ENCODE measurements around the gene HMGXB4.

HMGXB4 gene

DNA sequence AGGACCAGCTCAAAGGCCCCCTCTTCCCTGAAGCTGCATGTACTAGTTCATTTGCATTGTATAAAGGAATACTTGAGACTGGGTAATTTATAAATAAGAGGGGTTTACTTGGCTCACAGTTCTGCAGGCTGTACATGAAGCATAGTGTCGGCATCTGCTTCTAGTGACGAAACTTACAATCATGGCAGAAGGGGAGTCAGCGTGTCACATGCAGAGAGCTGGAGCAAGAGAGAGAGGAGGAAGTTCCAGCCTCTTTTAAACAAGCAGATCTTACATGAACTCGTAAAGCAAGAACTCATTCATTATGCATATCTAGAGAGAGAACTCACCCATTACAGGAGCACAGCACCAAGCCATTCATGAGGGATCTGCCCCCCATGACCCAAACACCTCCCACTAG is 7.1 kb upstream of the HMGXB4 start:
- Histone ChIP-seq H3K4me3 (ENCODE audit: insufficient read depth, low read length, poor library complexity, severe bottlenecking) (no peak overlapping the region), H3K9ac (ENCODE audit: low read length) (no peak overlapping the region), H3K27ac (ENCODE audit: low read depth, low read length) (no peak overlapping the region), H4K20me1 (ENCODE audit: low read depth, low read length) (no peaks in the 10 kb centered on the region), H3K79me2 (ENCODE audit: insufficient read depth, low read length) (no peaks in the 10 kb centered on the region), H3K27me3 (ENCODE audit: low read length) (no peaks in the 10 kb centered on the region), H3K9me2 (replicated peaks; ENCODE audit: insufficient read depth, low read length) (no peaks in the 10 kb centered on the region), H3F3A (ENCODE audit: insufficient read depth) (no peaks in the 10 kb centered on the region), H3K4me2 (ENCODE audit: low read depth, low read length, poor library complexity, severe bottlenecking) (no peak overlapping the region), H3K9me3 (ENCODE audit: insufficient read depth, low read length) (no peaks in the 10 kb centered on the region), H2AFZ (ENCODE audit: low read depth, low read length, severe bottlenecking) (no peak overlapping the region), H3K36me3 (ENCODE audit: low read length) (no peaks in the 10 kb centered on the region)
- no peak for TF ChIP-seq EZH2phosphoT487 (conservative IDR thresholded peaks at IDR 0.05; ENCODE audit: low read length)
- TF ChIP-seq, protein P1, sequence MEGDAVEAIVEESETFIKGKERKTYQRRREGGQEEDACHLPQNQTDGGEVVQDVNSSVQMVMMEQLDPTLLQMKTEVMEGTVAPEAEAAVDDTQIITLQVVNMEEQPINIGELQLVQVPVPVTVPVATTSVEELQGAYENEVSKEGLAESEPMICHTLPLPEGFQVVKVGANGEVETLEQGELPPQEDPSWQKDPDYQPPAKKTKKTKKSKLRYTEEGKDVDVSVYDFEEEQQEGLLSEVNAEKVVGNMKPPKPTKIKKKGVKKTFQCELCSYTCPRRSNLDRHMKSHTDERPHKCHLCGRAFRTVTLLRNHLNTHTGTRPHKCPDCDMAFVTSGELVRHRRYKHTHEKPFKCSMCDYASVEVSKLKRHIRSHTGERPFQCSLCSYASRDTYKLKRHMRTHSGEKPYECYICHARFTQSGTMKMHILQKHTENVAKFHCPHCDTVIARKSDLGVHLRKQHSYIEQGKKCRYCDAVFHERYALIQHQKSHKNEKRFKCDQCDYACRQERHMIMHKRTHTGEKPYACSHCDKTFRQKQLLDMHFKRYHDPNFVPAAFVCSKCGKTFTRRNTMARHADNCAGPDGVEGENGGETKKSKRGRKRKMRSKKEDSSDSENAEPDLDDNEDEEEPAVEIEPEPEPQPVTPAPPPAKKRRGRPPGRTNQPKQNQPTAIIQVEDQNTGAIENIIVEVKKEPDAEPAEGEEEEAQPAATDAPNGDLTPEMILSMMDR (IDR thresholded peaks at IDR 0.05; ENCODE audit: insufficient read depth, low read length, poor library complexity, severe bottlenecking): no peak

DNA sequence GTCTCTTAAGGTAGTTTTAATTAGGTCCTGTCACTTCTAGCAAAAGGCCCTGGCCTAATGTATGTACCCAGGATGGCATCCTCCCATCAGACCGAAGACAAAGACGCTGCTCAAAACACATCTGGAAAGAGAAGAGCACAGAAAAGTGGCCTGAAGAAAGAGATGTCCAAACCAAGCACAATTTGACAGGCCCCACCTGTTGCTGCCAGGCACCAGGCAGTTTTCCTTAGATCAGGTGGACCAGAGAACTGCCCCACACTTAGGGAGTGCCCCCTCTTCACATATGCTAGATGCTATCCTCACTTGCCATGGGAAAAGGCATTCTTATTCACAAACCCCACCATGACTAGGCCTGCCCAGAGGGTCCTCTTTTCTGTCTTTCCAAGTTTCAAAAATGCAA is 3.3 kb upstream of the HMGXB4 start:
- Histone ChIP-seq H3K27me3 (ENCODE audit: low read length) (no peaks in the 10 kb centered on the region), H4K20me1 (ENCODE audit: low read depth, low read length) (no peaks in the 10 kb centered on the region), H2AFZ (ENCODE audit: low read depth, low read length, severe bottlenecking) (no peak overlapping the region), H3K9me2 (replicated peaks; ENCODE audit: insufficient read depth, low read length) (no peaks in the 10 kb centered on the region), H3K4me3 (ENCODE audit: insufficient read depth, low read length, poor library complexity, severe bottlenecking) (no peak overlapping the region), H3K36me3 (ENCODE audit: low read length) (no peaks in the 10 kb centered on the region), H3K9ac (ENCODE audit: low read length) (no peak overlapping the region), H3K4me2 (ENCODE audit: low read depth, low read length, poor library complexity, severe bottlenecking) (no peak overlapping the region), H3K27ac (ENCODE audit: low read depth, low read length) (no peak overlapping the region), H3F3A (ENCODE audit: insufficient read depth) (no peaks in the 10 kb centered on the region), H3K9me3 (ENCODE audit: insufficient read depth, low read length) (no peaks in the 10 kb centered on the region), H3K79me2 (ENCODE audit: insufficient read depth, low read length) (peaks cover 12% of the 10 kb centered on the region)
- TF ChIP-seq EZH2phosphoT487 (conservative IDR thresholded peaks at IDR 0.05; ENCODE audit: low read length): no peak
- TF ChIP-seq, protein P1 (IDR thresholded peaks at IDR 0.05; ENCODE audit: insufficient read depth, low read length, poor library complexity, severe bottlenecking): no peak

DNA sequence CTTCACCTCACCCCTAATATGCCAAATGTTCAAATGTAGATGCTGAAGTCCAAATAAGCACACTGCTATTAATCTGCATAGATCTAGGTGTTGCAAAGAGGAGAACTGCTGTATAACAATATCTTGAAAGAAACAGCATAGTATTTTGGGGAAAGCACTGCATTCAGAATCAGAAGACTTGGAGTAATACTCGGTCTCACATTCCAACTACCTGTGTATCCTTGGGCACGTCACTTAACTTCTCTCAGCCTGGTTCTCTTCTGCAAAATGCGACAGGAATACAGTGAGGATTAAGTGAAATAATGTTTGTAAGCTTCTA is 332 bp upstream of the HMGXB4 start:
- Histone ChIP-seq H4K20me1 (ENCODE audit: low read depth, low read length) (no peaks in the 10 kb centered on the region), H3K79me2 (ENCODE audit: insufficient read depth, low read length) (peaks cover 41% of the 10 kb centered on the region), H3K9me2 (replicated peaks; ENCODE audit: insufficient read depth, low read length) (no peaks in the 10 kb centered on the region), H3K9me3 (ENCODE audit: insufficient read depth, low read length) (no peaks in the 10 kb centered on the region), H3K36me3 (ENCODE audit: low read length) (no peaks in the 10 kb centered on the region), H3K4me3 (ENCODE audit: insufficient read depth, low read length, poor library complexity, severe bottlenecking) (peak overlapping the region; percentile 86), H3K4me2 (ENCODE audit: low read depth, low read length, poor library complexity, severe bottlenecking) (peak overlapping the region; percentile 73), H3K27me3 (ENCODE audit: low read length) (no peaks in the 10 kb centered on the region), H3K9ac (ENCODE audit: low read length) (peak overlapping the region; percentile 96), H3F3A (ENCODE audit: insufficient read depth) (no peaks in the 10 kb centered on the region), H3K27ac (ENCODE audit: low read depth, low read length) (peak overlapping the region; percentile 72), H2AFZ (ENCODE audit: low read depth, low read length, severe bottlenecking) (peak overlapping the region; percentile 73)
- TF ChIP-seq EZH2phosphoT487 (conservative IDR thresholded peaks at IDR 0.05; ENCODE audit: low read length): no peak
- TF ChIP-seq, protein P1 (IDR thresholded peaks at IDR 0.05; ENCODE audit: insufficient read depth, low read length, poor library complexity, severe bottlenecking): no peak
